SH-SY5Y (cell line): ENCODE data around the gene HACD1.

Experiments
- GATA2 ChIP-seq: IDR thresholded peaks from 2 replicates; pipeline ENCODE4 v1.6.1; 2011; ENCODE audit warnings: mild to moderate bottlenecking, low read depth, low read length
- GATA3 ChIP-seq: IDR thresholded peaks from 2 replicates; pipeline ENCODE4 v1.6.1; 2011; ENCODE audit warnings: low read depth, mild to moderate bottlenecking, low read length, moderate library complexity

DNA sequence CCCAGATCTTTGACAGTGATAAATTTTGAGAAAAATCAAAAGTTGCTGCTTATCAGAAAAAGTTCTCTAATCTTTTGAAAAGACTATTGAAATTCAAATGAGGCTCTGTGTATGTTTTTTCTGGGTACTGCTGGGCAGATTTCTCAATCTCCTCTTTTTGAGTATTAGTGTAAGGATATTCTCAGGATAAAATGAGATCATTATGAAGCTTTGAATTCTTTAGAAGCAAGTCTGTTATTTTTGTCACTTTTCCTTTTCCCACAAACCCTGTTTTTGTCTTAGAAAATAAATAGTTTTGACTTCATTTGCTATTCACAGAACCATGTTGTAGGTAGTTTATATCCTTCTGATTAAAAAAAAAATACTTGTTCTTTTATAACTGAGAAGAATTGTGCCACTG lies 34.7 kb upstream of the HACD1 start:
- TF ChIP-seq GATA2 (no peak), GATA3 (no peak)
